ENCODE measurements around the gene TBC1D4. TPM values are rescaled to one million over a fixed set of nuclear protein-coding genes. Genes with fewer than 3 reads are reported as not detected.

TBC1D4 gene, protein sequence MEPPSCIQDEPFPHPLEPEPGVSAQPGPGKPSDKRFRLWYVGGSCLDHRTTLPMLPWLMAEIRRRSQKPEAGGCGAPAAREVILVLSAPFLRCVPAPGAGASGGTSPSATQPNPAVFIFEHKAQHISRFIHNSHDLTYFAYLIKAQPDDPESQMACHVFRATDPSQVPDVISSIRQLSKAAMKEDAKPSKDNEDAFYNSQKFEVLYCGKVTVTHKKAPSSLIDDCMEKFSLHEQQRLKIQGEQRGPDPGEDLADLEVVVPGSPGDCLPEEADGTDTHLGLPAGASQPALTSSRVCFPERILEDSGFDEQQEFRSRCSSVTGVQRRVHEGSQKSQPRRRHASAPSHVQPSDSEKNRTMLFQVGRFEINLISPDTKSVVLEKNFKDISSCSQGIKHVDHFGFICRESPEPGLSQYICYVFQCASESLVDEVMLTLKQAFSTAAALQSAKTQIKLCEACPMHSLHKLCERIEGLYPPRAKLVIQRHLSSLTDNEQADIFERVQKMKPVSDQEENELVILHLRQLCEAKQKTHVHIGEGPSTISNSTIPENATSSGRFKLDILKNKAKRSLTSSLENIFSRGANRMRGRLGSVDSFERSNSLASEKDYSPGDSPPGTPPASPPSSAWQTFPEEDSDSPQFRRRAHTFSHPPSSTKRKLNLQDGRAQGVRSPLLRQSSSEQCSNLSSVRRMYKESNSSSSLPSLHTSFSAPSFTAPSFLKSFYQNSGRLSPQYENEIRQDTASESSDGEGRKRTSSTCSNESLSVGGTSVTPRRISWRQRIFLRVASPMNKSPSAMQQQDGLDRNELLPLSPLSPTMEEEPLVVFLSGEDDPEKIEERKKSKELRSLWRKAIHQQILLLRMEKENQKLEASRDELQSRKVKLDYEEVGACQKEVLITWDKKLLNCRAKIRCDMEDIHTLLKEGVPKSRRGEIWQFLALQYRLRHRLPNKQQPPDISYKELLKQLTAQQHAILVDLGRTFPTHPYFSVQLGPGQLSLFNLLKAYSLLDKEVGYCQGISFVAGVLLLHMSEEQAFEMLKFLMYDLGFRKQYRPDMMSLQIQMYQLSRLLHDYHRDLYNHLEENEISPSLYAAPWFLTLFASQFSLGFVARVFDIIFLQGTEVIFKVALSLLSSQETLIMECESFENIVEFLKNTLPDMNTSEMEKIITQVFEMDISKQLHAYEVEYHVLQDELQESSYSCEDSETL (N-terminal part only)
- 10 to 100 TPM; 37.4 to 91.3 (median 53.5) TPM for total RNA-seq
- polyA plus RNA-seq, result 10 to 100 TPM; 26.2 to 29.7 TPM
- long read RNA-seq, donor 1, partial matches to known transcripts, result 92 of 108 reads
- long read RNA-seq, donor 1, other reads (novel, unspliced or antisense), result 16 of 108 reads
- long read RNA-seq, donor 2, result 0 reads
- long read RNA-seq, donor 3, full-length matches to known transcripts, result 68 of 115 reads
- long read RNA-seq, donor 3, partial matches to known transcripts, result 29 of 115 reads
- long read RNA-seq, donor 3, other reads (novel, unspliced or antisense), result 18 of 115 reads

DNA sequence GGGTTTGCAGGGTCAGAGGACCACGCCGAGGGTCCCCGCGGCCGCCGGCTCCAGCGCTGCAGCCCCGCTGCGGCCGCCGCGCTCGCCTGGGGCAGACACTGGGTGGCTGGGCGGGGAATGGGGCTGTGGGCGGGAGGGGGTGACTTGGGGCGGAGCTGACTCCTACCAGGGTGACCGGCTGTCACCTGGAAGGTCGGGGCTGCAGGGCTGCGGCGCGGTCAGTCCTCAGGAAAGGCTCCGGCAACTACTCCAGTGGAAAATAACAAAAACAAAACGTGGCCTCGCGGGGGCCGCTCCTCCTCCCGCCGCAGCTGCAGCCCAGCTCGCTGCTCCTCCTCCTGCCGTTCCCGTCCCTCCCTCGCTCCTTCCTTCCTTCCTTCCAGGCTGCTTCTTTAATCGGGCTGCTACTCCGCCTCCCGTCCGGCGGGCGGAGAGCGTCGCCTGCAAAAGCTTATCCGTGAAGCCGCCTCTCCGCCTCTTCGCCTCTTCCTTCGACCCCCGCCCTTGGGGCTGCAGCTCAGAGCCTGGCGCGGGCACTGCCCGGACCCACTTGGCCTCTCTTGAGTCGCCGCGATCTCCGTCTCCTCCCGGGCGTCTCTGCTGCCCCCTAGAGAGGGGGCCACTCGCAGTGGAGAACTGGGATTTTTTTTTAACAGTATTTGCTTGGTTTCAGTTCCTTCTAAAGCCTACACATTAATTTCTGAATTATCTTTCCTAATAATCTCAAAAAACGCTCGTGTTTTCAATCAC lies at the start of gene TBC1D4:
Gene TBC1D4 (minus strand): TSS at position 100 of the 750 bp plus-strand sequence. CDS start 402 bp downstream, outside the sequence.
- Histone ChIP-seq H3K27me3 (no peaks in the 10 kb centered on the region), H3K27ac (peak within 1 kb of the TSS; percentile 78 to 89), H3K9me3 (no peaks in the 10 kb centered on the region), H3K4me3 (peak within 1 kb of the TSS; percentile 63), H3K4me1 (ENCODE audit: insufficient read depth) (peaks cover 10% of the 10 kb centered on the region), H3K36me3 (no peaks in the 10 kb centered on the region)
- WGBS, 3 donors, result 0 to 1% (median 0%) methylated on average over 42 to 58 of the region's 58 CpGs
- peak; percentile 87 to 91 (median 89) for DNase-seq
- intact Hi-C loops (cut with DNase I), result loop anchor here (5.0 to 10.0 kb wide), 5 partner anchors 47 to 187 kb away; partner anchors contain the start of gene UCHL3 (in 3 of the 4)
- TF ChIP-seq POLR2A (IDR thresholded peaks at IDR 0.05), result no peak
- peak; percentile 70 to 87 (median 72) for TF ChIP-seq CTCF (IDR thresholded peaks at IDR 0.05)

DNA sequence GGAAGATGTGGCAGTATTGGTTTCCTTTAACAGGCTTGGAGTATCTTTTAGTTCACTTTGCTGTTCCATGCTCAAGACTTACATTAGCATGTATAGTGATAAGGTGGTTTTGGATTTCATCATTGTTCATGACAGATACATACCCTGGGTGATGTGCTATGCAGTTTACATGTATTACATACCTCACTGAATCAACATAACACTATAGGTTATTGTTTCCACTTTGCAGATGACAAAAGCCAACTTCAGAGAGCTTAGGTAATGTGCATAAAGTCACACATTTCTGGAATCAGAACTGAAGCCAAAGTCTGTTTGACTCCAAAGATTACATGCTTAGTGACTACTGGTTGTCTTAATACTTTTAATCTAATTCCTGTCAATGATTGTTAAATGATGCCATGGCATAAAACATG lies 48.6 kb upstream of the TBC1D4 start:
- Histone ChIP-seq H3K36me3 (no peaks in the 10 kb centered on the region), H3K9me3 (no peaks in the 10 kb centered on the region), H3K4me3 (no peak overlapping the region), H3K27me3 (no peaks in the 10 kb centered on the region), H3K4me1 (ENCODE audit: insufficient read depth) (no peaks in the 10 kb centered on the region), H3K27ac (no peak overlapping the region)
- intact Hi-C loops (cut with DNase I), result no loop called here
- no peak for DNase-seq
- no peak for TF ChIP-seq EP300 (IDR thresholded peaks at IDR 0.05)

GRCh38 chr13:75521956-75522355 lies 40.0 kb upstream of the TBC1D4 start:
- Histone ChIP-seq H3K4me3 (no peak overlapping the region), H3K27ac (no peak overlapping the region), H3K27me3 (no peaks in the 10 kb centered on the region), H3K9me3 (no peaks in the 10 kb centered on the region), H3K4me1 (ENCODE audit: insufficient read depth) (no peaks in the 10 kb centered on the region), H3K36me3 (no peaks in the 10 kb centered on the region)
- intact Hi-C loops (cut with DNase I), result no loop called here
- DNase-seq, result no peak
- 86 to 95% (median 93%) methylated on average over 3 of the region's 3 CpGs for WGBS, 3 donors
- no peak for TF ChIP-seq POLR2A (IDR thresholded peaks at IDR 0.05)
- no peak for TF ChIP-seq EP300 (IDR thresholded peaks at IDR 0.05)
- no peak for TF ChIP-seq CTCF (IDR thresholded peaks at IDR 0.05)

GRCh38 chr13:75518439-75519088 lies 36.6 kb upstream of the TBC1D4 start:
- no peak overlapping the region for H3K27ac ChIP-seq
- no peaks in the 10 kb centered on the region for H3K4me1 ChIP-seq (ENCODE audit: insufficient read depth)
- no peak overlapping the region for H3K4me3 ChIP-seq
- intact Hi-C loops (cut with DNase I), result no loop called here
- TF ChIP-seq CTCF (IDR thresholded peaks at IDR 0.05), result no peak
- no peak for TF ChIP-seq POLR2A (IDR thresholded peaks at IDR 0.05)
- no peak for TF ChIP-seq EP300 (IDR thresholded peaks at IDR 0.05)
- H3K9me3 ChIP-seq, result no peaks in the 10 kb centered on the region
- no peaks in the 10 kb centered on the region for H3K27me3 ChIP-seq
- DNase-seq, result no peak
- WGBS, 3 donors, result 96% methylated on average over 30 of the region's 30 CpGs
- H3K36me3 ChIP-seq, result no peaks in the 10 kb centered on the region
